Measurements from ENCODE around the gene ANKS4B. TPM values are rescaled to one million over a fixed set of nuclear protein-coding genes. Genes with fewer than 3 reads are reported as not detected.

ANKS4B gene
- total RNA-seq, 1 experiment from 2014 or later: 0.07 TPM

DNA sequence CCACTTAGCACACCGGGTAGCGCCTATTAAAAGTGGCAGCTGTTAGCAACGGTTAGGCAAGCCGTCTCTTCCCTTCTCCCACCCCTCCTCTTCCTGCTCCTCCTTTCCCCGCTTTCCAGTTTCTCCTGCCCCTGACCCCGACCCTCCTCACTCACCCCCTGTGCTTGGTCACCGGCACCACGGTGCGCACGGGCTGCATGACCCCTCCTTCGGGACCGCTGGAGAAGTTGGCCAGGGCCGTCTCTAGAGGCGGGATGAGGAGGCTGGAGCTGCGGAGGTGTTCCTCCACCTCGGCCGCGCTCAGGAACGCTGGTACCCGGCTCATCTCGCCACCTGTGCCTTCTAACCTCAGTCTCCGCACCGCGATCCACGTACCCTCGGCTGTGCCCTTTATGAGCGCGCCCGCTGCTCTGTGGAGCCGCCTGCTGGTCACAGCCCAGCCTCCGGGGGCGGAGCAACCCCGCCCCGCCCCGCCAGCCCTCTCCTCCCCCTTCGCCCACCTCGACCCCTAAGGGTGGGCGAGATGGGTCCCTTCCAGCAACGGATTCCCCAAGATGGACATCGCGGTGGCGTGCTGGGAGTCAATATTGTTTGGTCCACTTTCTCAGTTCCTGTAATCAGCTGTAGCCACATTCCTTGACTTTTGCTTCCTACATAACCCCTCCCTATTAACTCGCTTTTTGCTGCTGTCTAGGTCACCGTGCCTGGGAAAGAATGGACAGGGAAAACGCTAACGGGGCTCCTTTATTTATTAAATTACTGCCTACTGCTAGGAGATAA, 44.6 kb downstream of the ANKS4B start, which contains the start of gene CRYM (continued):
- TF ChIP-seq, protein P1, sequence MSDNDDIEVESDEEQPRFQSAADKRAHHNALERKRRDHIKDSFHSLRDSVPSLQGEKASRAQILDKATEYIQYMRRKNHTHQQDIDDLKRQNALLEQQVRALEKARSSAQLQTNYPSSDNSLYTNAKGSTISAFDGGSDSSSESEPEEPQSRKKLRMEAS (CRISPR knock-in tag; IDR thresholded peaks at IDR 0.05): peak; percentile 44; the same call in 1 of the 2 replicates
- TF ChIP-seq, protein P2, sequence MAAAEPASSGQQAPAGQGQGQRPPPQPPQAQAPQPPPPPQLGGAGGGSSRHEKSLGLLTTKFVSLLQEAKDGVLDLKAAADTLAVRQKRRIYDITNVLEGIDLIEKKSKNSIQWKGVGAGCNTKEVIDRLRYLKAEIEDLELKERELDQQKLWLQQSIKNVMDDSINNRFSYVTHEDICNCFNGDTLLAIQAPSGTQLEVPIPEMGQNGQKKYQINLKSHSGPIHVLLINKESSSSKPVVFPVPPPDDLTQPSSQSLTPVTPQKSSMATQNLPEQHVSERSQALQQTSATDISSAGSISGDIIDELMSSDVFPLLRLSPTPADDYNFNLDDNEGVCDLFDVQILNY (CRISPR knock-in tag; IDR thresholded peaks at IDR 0.05): no peak
- no peak for TF ChIP-seq GRHL2 (CRISPR knock-in tag; IDR thresholded peaks at IDR 0.05; ENCODE audit: insufficient replicate concordance, severe bottlenecking)
- peak; percentile 53; the same call in 1 of the 2 replicates for TF ChIP-seq ETV6 (CRISPR knock-in tag; IDR thresholded peaks at IDR 0.05)
- TF ChIP-seq NR2C2 (CRISPR knock-in tag; IDR thresholded peaks at IDR 0.05): no peak
- TF ChIP-seq, protein P3, sequence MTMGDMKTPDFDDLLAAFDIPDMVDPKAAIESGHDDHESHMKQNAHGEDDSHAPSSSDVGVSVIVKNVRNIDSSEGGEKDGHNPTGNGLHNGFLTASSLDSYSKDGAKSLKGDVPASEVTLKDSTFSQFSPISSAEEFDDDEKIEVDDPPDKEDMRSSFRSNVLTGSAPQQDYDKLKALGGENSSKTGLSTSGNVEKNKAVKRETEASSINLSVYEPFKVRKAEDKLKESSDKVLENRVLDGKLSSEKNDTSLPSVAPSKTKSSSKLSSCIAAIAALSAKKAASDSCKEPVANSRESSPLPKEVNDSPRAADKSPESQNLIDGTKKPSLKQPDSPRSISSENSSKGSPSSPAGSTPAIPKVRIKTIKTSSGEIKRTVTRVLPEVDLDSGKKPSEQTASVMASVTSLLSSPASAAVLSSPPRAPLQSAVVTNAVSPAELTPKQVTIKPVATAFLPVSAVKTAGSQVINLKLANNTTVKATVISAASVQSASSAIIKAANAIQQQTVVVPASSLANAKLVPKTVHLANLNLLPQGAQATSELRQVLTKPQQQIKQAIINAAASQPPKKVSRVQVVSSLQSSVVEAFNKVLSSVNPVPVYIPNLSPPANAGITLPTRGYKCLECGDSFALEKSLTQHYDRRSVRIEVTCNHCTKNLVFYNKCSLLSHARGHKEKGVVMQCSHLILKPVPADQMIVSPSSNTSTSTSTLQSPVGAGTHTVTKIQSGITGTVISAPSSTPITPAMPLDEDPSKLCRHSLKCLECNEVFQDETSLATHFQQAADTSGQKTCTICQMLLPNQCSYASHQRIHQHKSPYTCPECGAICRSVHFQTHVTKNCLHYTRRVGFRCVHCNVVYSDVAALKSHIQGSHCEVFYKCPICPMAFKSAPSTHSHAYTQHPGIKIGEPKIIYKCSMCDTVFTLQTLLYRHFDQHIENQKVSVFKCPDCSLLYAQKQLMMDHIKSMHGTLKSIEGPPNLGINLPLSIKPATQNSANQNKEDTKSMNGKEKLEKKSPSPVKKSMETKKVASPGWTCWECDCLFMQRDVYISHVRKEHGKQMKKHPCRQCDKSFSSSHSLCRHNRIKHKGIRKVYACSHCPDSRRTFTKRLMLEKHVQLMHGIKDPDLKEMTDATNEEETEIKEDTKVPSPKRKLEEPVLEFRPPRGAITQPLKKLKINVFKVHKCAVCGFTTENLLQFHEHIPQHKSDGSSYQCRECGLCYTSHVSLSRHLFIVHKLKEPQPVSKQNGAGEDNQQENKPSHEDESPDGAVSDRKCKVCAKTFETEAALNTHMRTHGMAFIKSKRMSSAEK (CRISPR knock-in tag; IDR thresholded peaks at IDR 0.05; ENCODE audit: borderline replicate concordance): no peak
- TF ChIP-seq CREB1 (CRISPR knock-in tag; IDR thresholded peaks at IDR 0.05): no peak
- no peak for TF ChIP-seq MXD4 (CRISPR knock-in tag; IDR thresholded peaks at IDR 0.05; ENCODE audit: borderline replicate concordance)
- TF ChIP-seq SP1 (CRISPR knock-in tag; conservative IDR thresholded peaks at IDR 0.05): peak; percentile 90
- TF ChIP-seq FOXP1 (CRISPR knock-in tag; IDR thresholded peaks at IDR 0.05; ENCODE audit: borderline replicate concordance): peak; percentile 48; the same call in 1 of the 2 replicates
- 0 out of 2 replicates have a peak, but pooled peaks have one; percentile 80 for TF ChIP-seq SMAD3 (CRISPR knock-in tag; IDR thresholded peaks at IDR 0.05; ENCODE audit: borderline replicate concordance)
- peak; percentile 21; the same call in 1 of the 2 replicates for TF ChIP-seq GABPB1 (CRISPR knock-in tag; IDR thresholded peaks at IDR 0.05)

DNA sequence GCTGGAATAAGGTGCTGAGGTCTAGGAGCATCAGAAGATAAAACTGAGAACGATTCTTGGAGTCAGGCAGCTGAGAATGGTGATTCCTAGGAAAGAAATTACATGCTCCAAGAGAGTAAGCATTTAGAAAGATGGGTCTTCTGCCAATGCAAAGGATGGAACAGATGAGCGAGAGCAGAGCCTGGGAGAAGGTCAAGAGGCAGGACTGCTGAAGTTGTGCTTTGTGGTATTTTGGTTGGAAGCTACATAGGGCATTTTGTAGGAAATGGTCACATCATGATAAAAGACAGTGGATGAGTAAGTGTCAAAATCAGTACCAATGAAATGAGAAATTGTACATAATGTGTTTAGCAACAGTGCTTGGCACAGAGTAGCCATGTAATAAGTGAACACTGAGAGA, 46.0 kb downstream of the ANKS4B start:
- Mint-ChIP-seq H3K4me3 (no peak overlapping the region), H3K36me3 (no peaks in the 10 kb centered on the region), H3K4me1 (peaks cover 16% of the 10 kb centered on the region), H3K27me3 (ENCODE audit: low read depth) (peaks cover 21% of the 10 kb centered on the region), H3K9me3 (peaks cover 8% of the 10 kb centered on the region; the same call in 1 of the 2 replicates), H3K27ac (no peak overlapping the region)
- CTCF ChIA-PET: interaction anchor here (0.6 to 7.4 kb wide), 4 partner anchors 21 to 90 kb away, joined by 3 to 72 read pairs (median 25); no protein-coding TSS in a partner anchor
- DNase-seq (ENCODE audit: low spot score) (no peak), ATAC-seq (no peak)
- POLR2A ChIA-PET: interaction anchor here (1.4 kb wide), 1 partner anchor 21 kb away, joined by 4 read pairs; no protein-coding TSS in a partner anchor
- TF ChIP-seq, protein P4, sequence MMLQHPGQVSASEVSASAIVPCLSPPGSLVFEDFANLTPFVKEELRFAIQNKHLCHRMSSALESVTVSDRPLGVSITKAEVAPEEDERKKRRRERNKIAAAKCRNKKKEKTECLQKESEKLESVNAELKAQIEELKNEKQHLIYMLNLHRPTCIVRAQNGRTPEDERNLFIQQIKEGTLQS (CRISPR knock-in tag; conservative IDR thresholded peaks at IDR 0.05): no peak
- TF ChIP-seq, protein P5, sequence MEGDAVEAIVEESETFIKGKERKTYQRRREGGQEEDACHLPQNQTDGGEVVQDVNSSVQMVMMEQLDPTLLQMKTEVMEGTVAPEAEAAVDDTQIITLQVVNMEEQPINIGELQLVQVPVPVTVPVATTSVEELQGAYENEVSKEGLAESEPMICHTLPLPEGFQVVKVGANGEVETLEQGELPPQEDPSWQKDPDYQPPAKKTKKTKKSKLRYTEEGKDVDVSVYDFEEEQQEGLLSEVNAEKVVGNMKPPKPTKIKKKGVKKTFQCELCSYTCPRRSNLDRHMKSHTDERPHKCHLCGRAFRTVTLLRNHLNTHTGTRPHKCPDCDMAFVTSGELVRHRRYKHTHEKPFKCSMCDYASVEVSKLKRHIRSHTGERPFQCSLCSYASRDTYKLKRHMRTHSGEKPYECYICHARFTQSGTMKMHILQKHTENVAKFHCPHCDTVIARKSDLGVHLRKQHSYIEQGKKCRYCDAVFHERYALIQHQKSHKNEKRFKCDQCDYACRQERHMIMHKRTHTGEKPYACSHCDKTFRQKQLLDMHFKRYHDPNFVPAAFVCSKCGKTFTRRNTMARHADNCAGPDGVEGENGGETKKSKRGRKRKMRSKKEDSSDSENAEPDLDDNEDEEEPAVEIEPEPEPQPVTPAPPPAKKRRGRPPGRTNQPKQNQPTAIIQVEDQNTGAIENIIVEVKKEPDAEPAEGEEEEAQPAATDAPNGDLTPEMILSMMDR (IDR thresholded peaks at IDR 0.05): no peak
- TF ChIP-seq SMAD3 (CRISPR knock-in tag; IDR thresholded peaks at IDR 0.05; ENCODE audit: borderline replicate concordance): no peak
- TF ChIP-seq MXD4 (CRISPR knock-in tag; IDR thresholded peaks at IDR 0.05; ENCODE audit: borderline replicate concordance): no peak
- TF ChIP-seq KAT7 (CRISPR knock-in tag; IDR thresholded peaks at IDR 0.05; ENCODE audit: borderline replicate concordance): no peak

Measured in WTC11 (cell line).